Measurements from ENCODE around the gene FIGN. TPM values are rescaled to one million over a fixed set of nuclear protein-coding genes. Genes with fewer than 3 reads are reported as not detected.

The FIGN gene
- total and polyA plus RNA-seq, 2 of the 8 experiments (the other 6 are each of a cell fraction or from before 2014, with no cell fraction given): 5.0 to 22.8 TPM

DNA sequence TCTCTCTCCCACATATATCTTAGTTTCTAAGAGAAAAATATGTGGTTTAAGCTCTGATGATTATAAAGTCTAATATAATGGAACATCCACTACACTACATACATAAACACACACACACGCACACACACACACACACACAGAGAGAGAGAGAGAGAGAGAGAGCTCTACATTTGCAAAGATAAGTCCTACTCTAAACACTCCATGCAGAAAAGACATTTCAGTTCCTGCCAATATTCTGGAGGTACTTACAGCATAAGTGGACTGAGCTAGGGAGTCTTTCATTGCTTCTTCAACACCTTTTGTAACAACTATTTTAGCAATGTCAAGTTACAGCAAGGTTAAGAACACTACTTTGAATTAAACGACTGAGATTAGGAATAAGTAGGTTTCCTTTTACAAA, 80.1 kb downstream of the FIGN start:
- H3K4me1 ChIP-seq (replicated peaks in 1 of 4; ENCODE audit: control insufficient read depth in 3 of 4, insufficient read depth in 4 of 4, low read length in 3 of 4): peaks cover 0 to 5% (median 4%) of the 10 kb centered on the region in 4 experiments; a peak in 2 of 7 replicates
- H4K91ac ChIP-seq (replicated peaks; ENCODE audit: insufficient read length, low read length): no peak overlapping the region
- H3K4me3 ChIP-seq (ENCODE audit: extremely low read depth in 1 of 4, insufficient read depth in 2 of 4, low read depth in 3 of 4, low read length in 4 of 4): no peak overlapping the region
- H2BK20ac ChIP-seq (ENCODE audit: low read length): no peak overlapping the region
- no peak overlapping the region for H2AK5ac ChIP-seq (ENCODE audit: low read depth, low read length)
- H2BK12ac ChIP-seq (ENCODE audit: low read depth, low read length): no peak overlapping the region
- H3K56ac ChIP-seq (replicated peaks; ENCODE audit: insufficient read length, low read depth, low read length): no peak overlapping the region
- H3K36me3 ChIP-seq (ENCODE audit: control insufficient read depth in 2 of 4, insufficient read depth in 4 of 4, low read length in 3 of 4): no peaks in the 10 kb centered on the region
- no peak overlapping the region for H2BK120ac ChIP-seq (replicated peaks; ENCODE audit: low read depth, low read length)
- CTCF ChIA-PET (ENCODE audit: partially characterized antibody): interaction anchor here (0.9 to 1.2 kb wide), 3 partner anchors 10 to 45 kb away, joined by 3 to 4 read pairs (median 4); no protein-coding TSS in a partner anchor
- H3K27me3 ChIP-seq (replicated peaks in 1 of 4; ENCODE audit: control insufficient read depth in 3 of 4, extremely low read depth in 1 of 4, insufficient read depth in 3 of 4, low read length in 3 of 4): no peaks in the 10 kb centered on the region
- no peak overlapping the region for H3K27ac ChIP-seq (ENCODE audit: low read depth, low read length)
- H3K9ac ChIP-seq (replicated peaks in 1 of 4; ENCODE audit: extremely low read depth in 1 of 4, low read depth in 3 of 4, low read length in 3 of 4): no peak overlapping the region
- no peak for DNase-seq (ENCODE audit: low read depth in 1 of 2, low spot score in 2 of 2)
- no peaks in the 10 kb centered on the region for H3K23me2 ChIP-seq (ENCODE audit: low read depth, low read length)
- no peaks in the 10 kb centered on the region for H3K79me1 ChIP-seq (ENCODE audit: low read depth, low read length)
- H4K20me1 ChIP-seq (replicated peaks in 1 of 2; ENCODE audit: control insufficient read depth in 1 of 2, insufficient read depth in 2 of 2, low read length in 2 of 2): no peaks in the 10 kb centered on the region
- no peak overlapping the region for H3K4me2 ChIP-seq (ENCODE audit: insufficient read depth in 1 of 2, low read depth in 2 of 2, low read length in 2 of 2)
- H4K8ac ChIP-seq (ENCODE audit: extremely low read depth, insufficient read depth, low read length): no peak overlapping the region
- FAIRE-seq: no peak
- no peaks in the 10 kb centered on the region for H3K9me3 ChIP-seq (ENCODE audit: insufficient read depth in 2 of 2, low read depth in 1 of 2, low read length in 1 of 2)
- 98% methylated on average over 2 of the region's 2 CpGs; no CpG with 5 or more reads in 1 of the 2 experiments for WGBS, 2 experiments (ENCODE audit: extremely low coverage in 1 of 2, insufficient coverage in 1 of 2, insufficient read length in 1 of 2, insufficient replicate concordance in 2 of 2, low coverage in 1 of 2, low lambda C conversion rate in 2 of 2, missing lambda C conversion rate in 1 of 2)
- H3K23ac ChIP-seq (ENCODE audit: insufficient read length): no peak overlapping the region
- H2AFZ ChIP-seq (ENCODE audit: low read length): no peak overlapping the region
- peaks cover 0 to 3% of the 10 kb centered on the region in 2 experiments; a peak in 2 of 4 replicates for H3K79me2 ChIP-seq (ENCODE audit: control insufficient read depth in 1 of 2, insufficient read depth in 2 of 2, low read length in 2 of 2)
- H2BK5ac ChIP-seq (ENCODE audit: low read depth, low read length): no peak overlapping the region
- H3K4ac ChIP-seq (replicated peaks; ENCODE audit: insufficient read length, low read depth, low read length): no peak overlapping the region
- H3K14ac ChIP-seq (ENCODE audit: insufficient read length): no peak overlapping the region
- no peak overlapping the region for H3K18ac ChIP-seq (ENCODE audit: extremely low read depth, low read length)
- H2BK15ac ChIP-seq (ENCODE audit: low read length): no peak overlapping the region
- POLR2A ChIA-PET (ENCODE audit: partially characterized antibody): interaction anchor here (0.9 to 1.4 kb wide), 2 partner anchors 9 to 25 kb away, joined by 3 read pairs; no protein-coding TSS in a partner anchor
- H4K5ac ChIP-seq (ENCODE audit: insufficient read length, low read depth, low read length): no peak overlapping the region
- no peak for TF ChIP-seq HDAC2 (IDR thresholded peaks at IDR 0.05; ENCODE audit: borderline replicate concordance in 1 of 2, low read depth in 2 of 2, low read length in 2 of 2)
- no peak for TF ChIP-seq SRF (IDR thresholded peaks at IDR 0.05; ENCODE audit: low read depth, low read length)
- TF ChIP-seq MAFK (IDR thresholded peaks at IDR 0.05; ENCODE audit: low read depth, low read length): no peak
- TF ChIP-seq BACH1 (IDR thresholded peaks at IDR 0.05; ENCODE audit: low read length): no peak
- no peak for TF ChIP-seq FOSL1 (IDR thresholded peaks at IDR 0.05; ENCODE audit: insufficient read depth, low read depth, low read length)
- TF ChIP-seq, protein P1, sequence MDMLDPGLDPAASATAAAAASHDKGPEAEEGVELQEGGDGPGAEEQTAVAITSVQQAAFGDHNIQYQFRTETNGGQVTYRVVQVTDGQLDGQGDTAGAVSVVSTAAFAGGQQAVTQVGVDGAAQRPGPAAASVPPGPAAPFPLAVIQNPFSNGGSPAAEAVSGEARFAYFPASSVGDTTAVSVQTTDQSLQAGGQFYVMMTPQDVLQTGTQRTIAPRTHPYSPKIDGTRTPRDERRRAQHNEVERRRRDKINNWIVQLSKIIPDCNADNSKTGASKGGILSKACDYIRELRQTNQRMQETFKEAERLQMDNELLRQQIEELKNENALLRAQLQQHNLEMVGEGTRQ (IDR thresholded peaks at IDR 0.05; ENCODE audit: low read length): no peak
- TF ChIP-seq, protein P2, sequence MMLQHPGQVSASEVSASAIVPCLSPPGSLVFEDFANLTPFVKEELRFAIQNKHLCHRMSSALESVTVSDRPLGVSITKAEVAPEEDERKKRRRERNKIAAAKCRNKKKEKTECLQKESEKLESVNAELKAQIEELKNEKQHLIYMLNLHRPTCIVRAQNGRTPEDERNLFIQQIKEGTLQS (IDR thresholded peaks at IDR 0.05; ENCODE audit: insufficient read depth, low read depth, low read length): no peak
- TF ChIP-seq GABPA (IDR thresholded peaks at IDR 0.05; ENCODE audit: borderline replicate concordance, insufficient read depth, low read length): no peak
- no peak for TF ChIP-seq ATF2 (IDR thresholded peaks at IDR 0.05; ENCODE audit: low read length)
- no peak for TF ChIP-seq SP4 (IDR thresholded peaks at IDR 0.05; ENCODE audit: low read length)

All from H1 (cell line).